Activated naive CD4-positive, alpha-beta T cell (primary cell): ENCODE results near the gene RTN4RL1.

ENCODE experiments used
- DNase-seq, 4 experiments: peaks; one replicate each; lab custom pipeline; 2025; lab: John Stamatoyannopoulos, UW

Gene RTN4RL1

GRCh38 chr17:2025220-2025621 lies at the start of gene RTN4RL1:
Gene RTN4RL1 (minus strand): TSS chr17:2025334. CDS start chr17:2024865, 469 bp downstream.
- peak in 3 of 4 experiments; percentile 21 to 64 (median 44) for DNase-seq

GRCh38 chr17:2074919-2075318 lies 49.8 kb upstream of the RTN4RL1 start:
- DNase-seq = no peak

- no peak for DNase-seq
Measured at GRCh38 chr17:2071455-2072281, 46.5 kb upstream of the RTN4RL1 start.

- DNase-seq = no peak
Measured at GRCh38 chr17:2071024-2071385, 45.9 kb upstream of the RTN4RL1 start.

- no peak for DNase-seq
Measured at GRCh38 chr17:2070241-2071023, 45.3 kb upstream of the RTN4RL1 start.

GRCh38 chr17:2068519-2069051 lies 43.5 kb upstream of the RTN4RL1 start:
- DNase-seq = no peak

GRCh38 chr17:2068031-2068518 lies 42.9 kb upstream of the RTN4RL1 start:
- no peak for DNase-seq

- no peak for DNase-seq
Measured at GRCh38 chr17:2067608-2068024, 42.5 kb upstream of the RTN4RL1 start.

GRCh38 chr17:2067048-2067561 lies 42.0 kb upstream of the RTN4RL1 start:
- DNase-seq = no peak

GRCh38 chr17:2065949-2066400 lies 40.8 kb upstream of the RTN4RL1 start:
- no peak for DNase-seq

- peak in 2 of 4 experiments; percentile 38 to 40 for DNase-seq
Measured at GRCh38 chr17:2064980-2065785, 40.0 kb upstream of the RTN4RL1 start.

GRCh38 chr17:2064520-2064971 lies 39.4 kb upstream of the RTN4RL1 start:
- DNase-seq = no peak

GRCh38 chr17:2064147-2064489 lies 39.0 kb upstream of the RTN4RL1 start:
- DNase-seq = no peak

- no peak for DNase-seq
Measured at GRCh38 chr17:2063261-2064146, 38.4 kb upstream of the RTN4RL1 start.

- no peak for DNase-seq
Measured at GRCh38 chr17:2062571-2063183, 37.5 kb upstream of the RTN4RL1 start.

- no peak for DNase-seq
Measured at GRCh38 chr17:2061441-2061958, 36.4 kb upstream of the RTN4RL1 start.

GRCh38 chr17:2060681-2061440 lies 35.7 kb upstream of the RTN4RL1 start:
- no peak for DNase-seq

- DNase-seq = no peak
Measured at GRCh38 chr17:2060385-2060658, 35.2 kb upstream of the RTN4RL1 start.
